HFFc6 (cell line): ENCODE results near the gene CRLF1. TPM values are rescaled to one million over a fixed set of nuclear protein-coding genes. Genes with fewer than 3 reads are reported as not detected.

ENCODE experiments used
- DNase-seq: peaks from one replicate; pipeline ENCODE4 v3.0.0-alpha.2; 2018
- H3K27ac Mint-ChIP-seq: 2 replicates; pipeline ENCODE4 v1.8.0; 2020; ENCODE audit warnings: mild to moderate bottlenecking, mixed read lengths
- H3K27me3 Mint-ChIP-seq: 2 replicates; pipeline ENCODE4 v1.8.0; 2021; ENCODE audit warnings: mild to moderate bottlenecking, moderate library complexity, mixed read lengths; ENCODE audit not compliant: insufficient read depth
- H3K36me3 Mint-ChIP-seq: 2 replicates; pipeline ENCODE4 v1.8.0; 2021; ENCODE audit warnings: low read depth, mixed read lengths
- H3K4me1 Mint-ChIP-seq: 2 replicates; pipeline ENCODE4 v1.8.0; 2020; ENCODE audit warnings: low read depth, mixed read lengths
- H3K4me3 Mint-ChIP-seq: 2 replicates; pipeline ENCODE4 v1.8.0; 2020; ENCODE audit warnings: mild to moderate bottlenecking, moderate library complexity, mixed read lengths
- H3K9me3 Mint-ChIP-seq: 2 replicates; pipeline ENCODE4 v1.8.0; 2020; ENCODE audit warnings: mild to moderate bottlenecking, mixed read lengths
- total RNA-seq, 6 experiments: library from RNA; stranded (reverse); fragmentation: NEBNext Ultra II Directional; extraction: Animal tissue kit (Norgen Biotek cat#: 25700); gene quantifications; 2 replicates in 1 of 6; 3 replicates in 5 of 6; pipeline ENCODE4 v1.2.3, GENCODE V29; 2021
- TF ChIP-seq, protein P1 (sequence below): fragments of 200-600 bp; sonication (generic); IDR thresholded peaks from 2 replicates; pipeline ENCODE4 v1.5.0; 2021; ENCODE audit warnings: antibody characterized with exemption, mild to moderate bottlenecking

CRLF1 gene
- total RNA-seq, 6 experiments from 2014 or later: 1.6 to 4.1 (median 2.4) TPM

DNA sequence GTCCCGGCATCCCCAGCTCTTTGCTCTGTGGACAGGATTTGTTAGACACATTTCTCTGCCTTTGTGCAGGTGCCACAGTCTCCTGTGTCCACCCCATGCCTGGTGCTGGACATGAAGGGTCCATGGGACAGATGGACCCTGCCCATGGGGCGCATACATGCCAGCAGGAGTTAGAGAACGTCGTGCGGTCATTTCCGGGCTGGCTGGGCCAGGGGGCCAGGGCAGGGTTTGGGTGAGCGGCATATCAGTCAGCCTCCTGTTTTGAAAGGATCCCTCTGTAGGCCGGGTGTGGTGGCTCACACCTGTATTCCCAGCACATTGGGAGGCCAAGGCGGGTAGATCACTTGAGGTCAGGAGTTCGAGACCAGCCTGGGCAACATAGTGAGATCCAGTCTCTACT lies 41.2 kb upstream of the CRLF1 start:
- H3K27me3 Mint-ChIP-seq: peaks cover 5% of the 10 kb centered on the region; the same call in 1 of the 2 replicates
- no peak overlapping the region for H3K4me3 Mint-ChIP-seq
- no peak overlapping the region for H3K27ac Mint-ChIP-seq
- DNase-seq: no peak
- peaks cover 10% of the 10 kb centered on the region for H3K9me3 Mint-ChIP-seq
- peaks cover 9% of the 10 kb centered on the region for H3K36me3 Mint-ChIP-seq
- peaks cover 40% of the 10 kb centered on the region for H3K4me1 Mint-ChIP-seq
- TF ChIP-seq, protein P1, sequence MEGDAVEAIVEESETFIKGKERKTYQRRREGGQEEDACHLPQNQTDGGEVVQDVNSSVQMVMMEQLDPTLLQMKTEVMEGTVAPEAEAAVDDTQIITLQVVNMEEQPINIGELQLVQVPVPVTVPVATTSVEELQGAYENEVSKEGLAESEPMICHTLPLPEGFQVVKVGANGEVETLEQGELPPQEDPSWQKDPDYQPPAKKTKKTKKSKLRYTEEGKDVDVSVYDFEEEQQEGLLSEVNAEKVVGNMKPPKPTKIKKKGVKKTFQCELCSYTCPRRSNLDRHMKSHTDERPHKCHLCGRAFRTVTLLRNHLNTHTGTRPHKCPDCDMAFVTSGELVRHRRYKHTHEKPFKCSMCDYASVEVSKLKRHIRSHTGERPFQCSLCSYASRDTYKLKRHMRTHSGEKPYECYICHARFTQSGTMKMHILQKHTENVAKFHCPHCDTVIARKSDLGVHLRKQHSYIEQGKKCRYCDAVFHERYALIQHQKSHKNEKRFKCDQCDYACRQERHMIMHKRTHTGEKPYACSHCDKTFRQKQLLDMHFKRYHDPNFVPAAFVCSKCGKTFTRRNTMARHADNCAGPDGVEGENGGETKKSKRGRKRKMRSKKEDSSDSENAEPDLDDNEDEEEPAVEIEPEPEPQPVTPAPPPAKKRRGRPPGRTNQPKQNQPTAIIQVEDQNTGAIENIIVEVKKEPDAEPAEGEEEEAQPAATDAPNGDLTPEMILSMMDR: no peak

DNA sequence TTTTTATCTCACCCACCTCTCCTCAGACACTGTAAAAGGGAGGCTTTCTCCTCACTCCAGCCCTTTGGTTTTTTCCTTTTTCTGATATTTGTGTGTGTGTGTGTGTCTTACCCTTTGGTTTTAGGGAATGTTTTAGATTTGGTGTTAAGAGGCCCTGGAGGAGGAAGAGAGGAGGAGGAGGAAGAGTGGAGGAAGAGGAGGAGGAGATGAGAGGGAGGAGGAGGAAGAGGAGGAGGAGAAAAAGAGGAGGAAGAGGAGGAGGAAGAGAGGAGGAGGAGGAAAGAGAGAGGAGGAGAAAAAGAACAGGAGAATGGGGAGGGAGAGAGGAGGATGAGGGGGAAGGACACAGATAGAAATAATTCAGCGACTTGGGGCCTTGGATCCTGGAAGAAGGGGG lies 40.8 kb upstream of the CRLF1 start:
- H3K4me1 Mint-ChIP-seq: peaks cover 40% of the 10 kb centered on the region
- no peak overlapping the region for H3K4me3 Mint-ChIP-seq
- TF ChIP-seq, protein P1: no peak
- no peak overlapping the region for H3K27ac Mint-ChIP-seq
- DNase-seq: no peak
- H3K27me3 Mint-ChIP-seq: peaks cover 5% of the 10 kb centered on the region
- H3K36me3 Mint-ChIP-seq: peaks cover 9% of the 10 kb centered on the region
- peaks cover 10% of the 10 kb centered on the region for H3K9me3 Mint-ChIP-seq

DNA sequence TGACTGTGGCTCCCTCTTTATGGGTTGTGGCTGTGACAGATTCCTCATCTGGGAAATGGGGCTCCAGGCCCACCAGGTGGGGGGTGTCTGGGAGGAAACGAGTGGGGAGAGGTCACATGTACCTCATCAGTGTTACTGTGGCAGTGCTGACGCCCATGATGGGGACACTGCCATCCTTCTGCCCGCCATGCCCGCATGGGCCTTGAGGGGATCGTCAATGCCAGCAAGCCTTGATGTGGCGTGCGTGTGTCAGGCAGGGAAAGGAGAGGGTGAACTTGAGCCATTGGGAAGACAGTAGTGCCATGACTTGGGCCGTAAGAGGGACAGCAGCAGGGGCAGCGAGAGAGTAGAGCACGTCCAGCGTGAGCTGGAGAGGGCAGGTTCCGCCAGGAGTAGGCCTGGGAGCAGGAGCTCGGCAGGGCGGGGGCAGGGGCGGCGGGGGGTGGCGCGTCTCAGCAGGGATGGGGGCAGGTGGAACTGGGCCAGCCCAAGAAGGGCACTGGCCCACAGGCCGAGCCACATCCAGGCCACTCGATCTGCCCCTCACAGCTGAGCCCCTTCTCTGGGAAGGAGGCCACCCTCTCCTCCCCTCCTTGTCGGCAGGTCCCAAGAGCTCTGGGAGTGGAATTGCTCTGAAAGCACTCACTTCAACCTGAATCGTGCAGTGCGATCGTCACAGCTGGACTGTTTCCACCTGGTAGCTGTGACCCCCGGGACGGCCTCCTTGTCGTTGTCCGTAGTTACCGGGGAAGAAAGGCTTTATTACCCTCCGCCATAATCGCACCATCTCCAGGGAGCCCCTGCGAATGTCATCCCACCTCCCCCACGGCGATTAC lies 40.2 kb upstream of the CRLF1 start:
- Mint-ChIP-seq H3K9me3 (peaks cover 10% of the 10 kb centered on the region), H3K4me1 (peaks cover 38% of the 10 kb centered on the region), H3K36me3 (peaks cover 9% of the 10 kb centered on the region), H3K27ac (no peak overlapping the region), H3K27me3 (peaks cover 5% of the 10 kb centered on the region), H3K4me3 (no peak overlapping the region)
- TF ChIP-seq, protein P1: no peak
- DNase-seq: no peak

DNA sequence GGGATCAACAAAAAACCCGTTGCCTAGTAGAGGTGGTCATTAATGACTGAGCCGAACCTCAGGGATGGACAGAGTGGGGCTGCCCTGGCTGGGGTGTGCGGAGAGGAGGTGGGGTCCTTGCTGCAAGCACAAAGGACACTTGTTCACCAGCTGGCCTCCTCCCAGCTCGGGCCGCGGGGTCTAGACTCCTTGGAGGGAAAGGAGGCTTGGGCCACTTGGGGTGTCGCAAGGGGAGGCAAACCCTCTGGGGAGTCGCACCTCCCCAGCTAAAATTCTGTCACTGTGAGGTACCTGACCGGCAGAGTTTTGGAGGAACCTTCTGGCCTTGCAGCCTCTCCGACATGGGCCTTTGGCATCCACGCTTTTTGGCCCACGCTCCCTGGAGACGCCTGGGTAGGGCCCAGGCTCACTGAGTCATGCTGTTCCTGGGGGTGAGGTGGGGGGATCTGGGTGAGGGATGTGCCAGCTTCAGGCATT lies 38.5 kb upstream of the CRLF1 start:
- peaks cover 10% of the 10 kb centered on the region for H3K9me3 Mint-ChIP-seq
- no peak overlapping the region for H3K27ac Mint-ChIP-seq
- TF ChIP-seq, protein P1: no peak
- H3K27me3 Mint-ChIP-seq: peaks cover 4% of the 10 kb centered on the region
- H3K4me1 Mint-ChIP-seq: peaks cover 21% of the 10 kb centered on the region
- no peak for DNase-seq
- peaks cover 9% of the 10 kb centered on the region for H3K36me3 Mint-ChIP-seq
- H3K4me3 Mint-ChIP-seq: no peak overlapping the region

DNA sequence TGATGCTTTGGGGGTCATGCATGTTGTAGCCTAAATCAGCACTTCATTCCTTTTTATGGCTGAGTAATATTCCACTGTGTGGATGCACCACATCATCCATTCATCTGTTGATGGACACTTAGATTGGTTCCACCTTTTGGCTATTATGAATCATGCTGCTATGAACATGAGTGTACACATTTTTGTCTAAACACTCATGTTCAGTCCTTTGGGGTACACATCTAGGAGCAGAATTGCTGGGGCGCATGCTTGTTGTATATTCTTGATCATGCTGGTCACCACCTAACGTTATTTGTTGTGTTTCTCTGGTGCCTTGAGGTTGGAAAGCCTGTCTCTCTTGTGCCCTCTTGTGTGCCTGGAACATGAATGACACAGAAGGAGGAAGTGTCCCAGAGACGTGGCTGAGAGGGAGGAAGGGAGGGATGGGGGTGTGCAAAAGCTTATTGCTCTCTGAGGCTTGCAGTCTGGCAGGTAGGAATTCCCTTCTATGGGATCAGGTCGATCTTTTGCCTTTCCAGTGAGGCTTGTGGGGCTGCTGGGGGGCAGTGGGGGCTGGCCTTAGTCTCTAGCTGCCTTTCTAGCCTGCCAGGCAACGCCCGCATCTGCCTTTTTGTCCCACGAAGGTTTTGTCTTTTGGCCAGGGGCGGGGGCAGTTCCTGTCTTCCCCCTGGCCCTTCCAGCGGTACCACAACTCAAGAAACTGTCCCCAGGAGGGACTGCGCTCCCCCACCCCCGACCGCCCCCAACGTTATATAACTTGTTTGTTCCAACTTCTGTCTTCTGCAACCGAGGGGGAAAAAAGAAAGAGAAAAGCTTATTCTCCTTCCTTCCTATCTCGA lies 37.8 kb upstream of the CRLF1 start:
- peaks cover 9% of the 10 kb centered on the region for H3K36me3 Mint-ChIP-seq
- peaks cover 10% of the 10 kb centered on the region for H3K9me3 Mint-ChIP-seq
- H3K27me3 Mint-ChIP-seq: peaks cover 1% of the 10 kb centered on the region
- no peak overlapping the region for H3K4me3 Mint-ChIP-seq
- no peak for DNase-seq
- TF ChIP-seq, protein P1: no peak
- H3K4me1 Mint-ChIP-seq: peaks cover 14% of the 10 kb centered on the region
- no peak overlapping the region for H3K27ac Mint-ChIP-seq
